GM18868 (cell line): Measurements from ENCODE around the gene SPOCK3.
A peak's percentile ranks its signal among the peaks of the same experiment; 100 is the strongest.

ENCODE experiments used
- ATAC-seq: cut with Tn5 transposase; IDR thresholded peaks from one replicate; pipeline ENCODE4 v1.9.1; 2021; ENCODE audit warnings: mild to moderate bottlenecking, moderate library complexity; ENCODE audit not compliant: unreplicated experiment

SPOCK3 gene

GRCh38 chr4:167176723-167177367 is 57.4 kb downstream of the SPOCK3 start:
- ATAC-seq, result no peak

GRCh38 chr4:167171928-167172327 is 62.4 kb downstream of the SPOCK3 start:
- no peak for ATAC-seq

GRCh38 chr4:167168611-167169010 is 65.7 kb downstream of the SPOCK3 start:
- no peak for ATAC-seq

DNA sequence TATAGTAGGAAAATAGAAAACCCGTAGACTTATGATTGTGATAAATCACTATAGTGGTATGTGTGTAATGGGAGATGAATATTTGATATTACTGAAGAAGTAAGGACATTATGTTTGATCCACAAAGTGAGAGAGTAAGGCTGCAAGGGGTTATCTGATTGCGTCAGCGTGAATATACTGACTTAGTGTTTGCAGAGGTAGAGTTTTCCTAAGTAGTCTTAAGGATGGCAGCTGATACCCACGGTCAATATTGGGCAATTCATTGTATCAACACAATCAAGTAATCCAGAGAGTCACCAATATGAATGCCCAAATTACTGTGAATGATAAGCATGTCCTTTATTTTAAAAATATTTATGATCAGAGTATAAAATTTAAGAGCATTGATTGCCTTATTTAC is 83.7 kb downstream of the SPOCK3 start:
- no peak for ATAC-seq

GRCh38 chr4:167144605-167145004 is 89.7 kb downstream of the SPOCK3 start:
- ATAC-seq, result no peak

DNA sequence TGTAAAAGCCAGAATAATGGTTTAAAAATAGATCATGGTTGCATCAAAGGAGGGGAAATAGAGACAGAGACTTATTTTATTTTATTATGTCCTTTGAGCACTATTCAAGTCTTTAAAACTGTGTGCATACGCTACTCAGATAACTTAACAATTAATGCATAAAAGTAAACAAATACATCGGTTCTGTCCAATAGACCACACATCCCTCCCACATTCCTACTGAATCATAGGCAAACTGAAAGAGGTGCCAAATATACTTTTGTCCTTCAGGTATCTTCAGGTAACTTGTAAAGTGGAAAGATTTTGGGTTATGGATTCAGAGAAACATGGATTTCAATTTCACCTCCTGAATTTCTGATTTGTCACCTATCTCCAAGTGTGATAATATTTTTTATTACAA is 91.3 kb downstream of the SPOCK3 start:
- no peak for ATAC-seq

DNA sequence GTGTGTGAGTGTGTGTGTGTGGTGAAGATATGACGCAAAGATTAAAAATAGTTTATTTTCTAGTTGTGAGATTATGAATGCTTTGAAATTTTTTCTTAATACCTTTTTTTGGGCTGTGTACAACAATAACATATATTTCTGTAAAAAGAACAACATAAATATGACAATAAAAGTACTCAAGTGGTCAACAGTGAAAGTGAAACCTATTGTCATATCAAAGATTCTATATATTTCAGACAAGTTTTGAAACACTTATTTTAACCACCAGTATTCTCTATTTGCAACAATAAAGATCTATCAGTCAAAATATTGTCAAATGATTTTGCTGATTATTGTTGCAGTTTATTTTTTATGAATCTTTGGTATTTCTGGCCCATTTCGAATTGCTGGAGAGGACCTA is 98.0 kb downstream of the SPOCK3 start:
- no peak for ATAC-seq

DNA sequence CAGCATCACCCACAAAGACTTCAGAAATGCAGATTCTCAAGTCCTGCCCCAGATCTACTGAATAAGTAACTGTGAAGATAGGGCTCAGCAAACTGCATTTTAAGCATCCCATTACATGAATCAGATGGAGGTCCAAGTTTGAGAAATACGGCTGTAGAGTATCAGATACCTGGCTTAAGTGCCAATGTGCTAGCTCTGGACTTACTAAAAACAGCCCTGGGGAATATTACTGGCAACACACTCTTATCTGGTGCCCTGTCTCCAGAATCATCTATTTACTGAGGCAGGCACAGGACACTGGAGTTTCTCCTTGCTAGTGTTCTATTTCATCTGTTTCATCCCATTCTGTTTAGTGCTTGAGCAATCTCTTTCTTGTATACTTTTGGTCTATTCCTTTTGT is 105.1 kb downstream of the SPOCK3 start:
- ATAC-seq, result no peak

DNA sequence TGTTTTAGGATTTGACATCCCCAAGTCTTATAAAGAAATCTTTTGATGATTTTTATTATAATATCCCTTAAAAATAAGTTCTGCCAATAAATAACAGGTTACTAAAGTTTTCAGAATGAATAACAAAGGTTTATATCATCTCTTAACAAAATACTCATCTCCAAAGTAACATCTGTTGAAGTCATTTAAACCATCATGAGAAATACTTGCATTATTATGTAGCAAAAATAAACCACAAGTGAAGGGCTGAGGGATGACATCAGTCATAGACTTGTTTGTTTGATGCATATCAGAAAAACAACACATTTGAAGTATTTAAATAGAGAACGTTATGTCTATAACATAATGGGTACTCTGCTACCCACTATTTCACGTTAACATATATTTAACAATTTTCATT is 114.9 kb downstream of the SPOCK3 start:
- ATAC-seq, result no peak

DNA sequence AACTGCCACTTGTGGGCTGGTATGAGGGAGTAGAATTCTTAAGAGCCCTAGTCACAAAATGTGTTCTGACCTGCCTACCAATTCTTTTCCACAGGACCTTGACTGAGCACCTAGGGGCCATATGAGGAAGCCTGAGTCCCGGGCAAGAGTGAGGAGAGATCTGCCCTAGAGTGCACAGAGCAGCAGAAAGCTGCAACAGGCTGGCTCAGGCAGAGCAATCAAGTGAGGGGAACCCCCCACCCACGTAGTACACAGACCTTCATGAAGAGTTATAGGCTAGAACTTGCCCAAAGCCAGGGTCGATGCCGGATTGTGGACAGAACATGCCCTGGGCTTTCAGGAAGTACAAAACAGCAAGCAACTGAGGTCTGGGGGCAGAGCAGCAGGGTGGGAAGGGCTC is 117.0 kb downstream of the SPOCK3 start:
- peak; percentile 45 for ATAC-seq

DNA sequence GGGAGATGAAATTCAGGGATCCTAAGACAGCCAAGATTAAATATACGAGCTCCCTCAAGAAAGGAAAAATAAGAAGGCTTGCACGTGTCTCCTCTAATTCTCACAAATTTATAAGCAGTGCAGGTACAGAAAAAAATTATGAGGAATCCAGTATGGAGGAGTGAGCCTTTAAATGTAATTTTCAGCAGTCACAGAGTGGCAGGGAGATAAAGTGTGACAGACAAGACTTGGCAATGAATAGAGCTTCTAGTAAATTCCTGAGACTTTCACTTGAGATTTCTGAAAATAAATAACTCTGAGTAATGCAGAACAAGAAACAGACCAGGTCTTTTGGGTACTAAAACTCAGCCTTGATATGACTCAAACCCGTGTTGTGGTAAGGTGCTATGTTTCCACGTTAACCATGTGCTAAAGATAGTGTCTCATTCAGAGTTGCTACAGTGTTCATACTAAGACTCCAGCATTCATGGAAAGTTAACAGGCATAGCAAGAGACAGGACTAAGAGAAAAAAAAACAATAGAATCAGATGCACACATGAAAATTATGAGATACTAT is 119.8 kb downstream of the SPOCK3 start:
- ATAC-seq, result peak; percentile 93

DNA sequence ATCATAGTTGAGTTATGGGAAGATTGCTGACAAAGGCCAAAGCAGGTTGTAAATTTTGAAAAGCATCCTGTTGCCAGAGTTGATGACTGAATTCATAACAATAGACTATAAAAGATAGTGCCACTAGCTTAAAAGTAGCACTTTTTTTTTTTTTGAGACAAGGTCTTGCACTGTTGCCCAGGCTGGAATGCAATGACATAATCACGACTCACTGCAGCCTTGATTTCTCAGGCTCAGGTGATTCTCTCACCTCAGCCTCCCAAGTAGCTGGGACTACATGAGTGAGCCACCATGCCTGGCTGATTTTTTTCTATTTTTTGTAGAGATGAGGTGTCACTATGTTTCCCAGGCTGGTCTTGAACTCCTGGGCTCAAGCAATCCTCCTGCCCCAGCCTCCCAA is 122.7 kb downstream of the SPOCK3 start:
- ATAC-seq, result no peak

DNA sequence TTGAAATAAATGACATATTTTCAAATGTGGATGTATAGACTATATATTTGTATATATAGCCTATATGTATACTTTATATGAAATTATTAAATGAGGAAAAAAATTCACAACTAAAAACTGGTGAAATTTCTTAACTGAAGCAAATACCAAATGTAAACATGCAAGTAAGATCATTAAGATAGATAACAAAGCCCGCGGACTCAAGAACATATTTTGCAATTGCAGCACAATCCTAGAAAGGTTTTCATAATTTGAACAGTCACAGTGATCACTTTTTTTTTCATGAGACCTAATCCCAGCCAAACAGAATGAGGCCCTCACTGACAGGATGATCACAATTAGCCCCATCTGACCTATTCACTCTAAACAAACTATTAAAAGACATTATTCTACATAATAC is 123.2 kb downstream of the SPOCK3 start:
- ATAC-seq, result no peak

DNA sequence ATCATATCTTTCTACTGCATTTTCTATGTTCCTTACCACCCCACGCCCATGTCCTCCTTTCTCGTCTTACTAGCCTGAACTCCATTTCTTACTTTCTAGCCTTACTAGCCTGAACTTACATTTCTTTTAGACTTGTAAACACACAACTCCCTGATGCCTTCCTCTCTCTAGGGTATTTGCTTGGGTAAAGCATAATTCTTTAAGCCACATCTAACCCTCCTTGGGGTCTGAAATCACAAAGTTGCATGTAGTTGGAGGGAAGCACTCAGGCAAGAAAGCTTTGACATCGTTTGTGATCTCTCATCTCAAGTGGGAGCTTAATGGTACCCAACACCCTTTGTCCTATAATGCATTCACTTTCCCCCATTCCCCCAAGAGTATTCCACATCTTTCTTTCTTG is 124.4 kb downstream of the SPOCK3 start:
- no peak for ATAC-seq

- ATAC-seq, result no peak
Measured at GRCh38 chr4:167105857-167106256, 128.4 kb downstream of the SPOCK3 start.

DNA sequence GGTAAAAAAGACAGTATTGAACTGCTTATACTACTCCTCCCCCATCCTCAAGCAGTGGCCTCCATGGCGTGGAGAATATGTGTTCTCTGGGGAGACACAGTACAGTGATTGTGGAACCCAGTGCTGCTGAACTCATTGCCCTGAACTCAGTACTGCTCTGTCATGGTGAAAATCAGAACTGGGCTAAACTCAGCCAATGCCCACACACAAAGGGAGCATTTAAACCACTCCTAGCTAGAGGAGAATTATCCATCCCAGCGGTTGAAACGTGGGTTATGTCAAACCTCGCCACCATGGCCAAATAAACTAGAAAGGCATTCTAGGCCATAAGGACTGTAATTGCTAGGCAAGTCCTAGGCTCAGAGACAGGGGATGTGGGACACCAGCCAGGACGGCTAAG is 131.8 kb downstream of the SPOCK3 start:
- ATAC-seq, result no peak

DNA sequence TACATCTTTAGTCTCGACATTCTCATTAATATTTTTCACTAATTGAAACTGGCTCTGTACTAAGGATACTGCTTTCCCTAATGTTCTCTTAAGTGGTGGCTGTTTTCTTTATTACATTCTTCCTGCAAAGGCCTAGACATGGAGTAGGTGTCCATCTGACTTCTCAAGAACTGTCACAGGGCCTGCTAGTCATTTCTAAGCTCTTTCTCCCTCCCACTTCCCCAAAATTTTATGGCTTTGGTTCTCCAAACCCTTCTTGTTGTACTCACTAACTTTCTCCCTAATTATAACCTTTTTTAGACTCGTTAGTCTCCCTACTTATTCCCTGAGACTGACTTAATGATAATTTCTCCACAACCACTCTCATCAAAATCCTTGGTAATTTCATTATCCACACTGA is 133.3 kb downstream of the SPOCK3 start:
- no peak for ATAC-seq

DNA sequence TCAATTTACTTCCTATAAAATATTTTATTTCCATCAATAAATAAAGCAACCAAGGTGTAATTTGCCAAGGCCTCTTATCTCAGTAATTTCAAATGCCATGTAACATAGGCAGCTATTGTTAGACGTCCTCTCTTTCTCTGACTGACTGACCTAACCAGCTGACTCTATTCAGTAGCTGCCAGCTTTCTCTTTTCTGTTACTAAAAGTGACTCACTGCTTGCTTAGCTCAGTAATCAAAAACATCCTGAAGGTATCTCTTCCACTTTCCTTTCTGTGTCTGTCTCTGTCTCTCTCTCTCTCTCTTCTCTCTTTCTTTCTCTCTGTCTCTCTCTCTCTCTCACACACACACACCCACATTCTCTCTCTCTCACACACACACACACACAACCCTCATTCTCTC is 134.2 kb downstream of the SPOCK3 start:
- ATAC-seq, result peak; percentile 97

- peak; percentile 90 for ATAC-seq
Measured at GRCh38 chr4:167088115-167088514, 146.2 kb downstream of the SPOCK3 start.

DNA sequence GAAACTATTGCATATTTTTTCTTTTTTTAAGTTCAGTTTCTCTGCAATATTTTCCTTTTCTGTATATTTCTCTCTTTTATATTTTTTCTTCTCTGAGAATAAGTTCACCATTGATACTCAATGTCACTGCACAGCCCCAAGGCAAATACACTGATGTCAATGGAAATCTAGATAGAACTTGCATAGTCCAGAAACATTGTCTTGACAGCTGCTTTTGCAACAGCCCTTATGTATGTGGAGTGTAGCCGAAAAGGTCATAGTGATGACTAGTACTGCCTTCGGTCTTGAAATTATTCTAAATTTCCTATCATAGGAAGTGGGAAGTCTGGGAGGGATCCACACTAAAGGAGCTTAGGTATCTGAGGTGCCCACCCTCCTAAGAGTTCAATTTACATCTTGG is 150.0 kb downstream of the SPOCK3 start:
- no peak for ATAC-seq

GRCh38 chr4:167079762-167080161 is 154.5 kb downstream of the SPOCK3 start:
- ATAC-seq, result peak; percentile 53

DNA sequence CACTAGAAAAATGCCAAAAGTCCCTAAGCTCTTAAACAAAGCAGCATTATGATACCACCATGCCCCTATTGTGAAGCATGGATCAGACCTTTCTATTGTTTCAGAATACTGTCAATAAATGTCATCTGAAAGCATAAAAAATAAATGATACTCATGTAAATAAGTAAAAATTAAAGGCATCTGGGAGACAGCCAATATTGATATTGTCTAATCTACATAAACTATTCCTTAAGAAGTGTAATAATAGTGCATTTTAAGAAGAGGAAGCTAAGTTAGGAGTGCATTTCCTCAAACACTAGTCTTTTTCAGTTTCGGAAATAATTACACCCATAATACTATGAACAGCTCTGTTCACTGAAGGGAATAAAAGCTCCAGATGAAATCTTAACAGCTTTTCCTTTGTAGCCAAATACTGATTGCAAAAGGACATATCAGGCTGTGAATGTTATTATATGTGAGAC is 181.6 kb downstream of the SPOCK3 start:
- no peak for ATAC-seq

DNA sequence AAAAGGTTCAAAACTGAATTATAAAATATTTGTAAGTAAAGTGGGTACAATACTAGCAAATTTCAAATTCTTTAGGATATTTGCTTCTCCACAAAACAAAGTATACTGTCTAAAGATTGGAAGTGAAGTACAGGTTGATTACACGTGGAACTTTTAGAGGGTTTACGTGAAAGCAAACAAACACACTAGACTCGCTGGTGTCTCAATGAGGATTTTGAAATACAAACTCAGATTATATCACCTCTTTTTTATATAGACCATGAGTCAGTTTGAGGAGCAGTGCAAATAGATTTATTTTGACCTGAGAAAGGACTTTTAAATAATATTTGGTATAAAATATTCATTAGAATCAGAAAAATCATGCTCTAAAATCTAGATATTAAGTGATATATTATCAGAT is 185.0 kb downstream of the SPOCK3 start:
- ATAC-seq, result no peak
